Parathyroid adenoma (tissue), 2 donors: Measurements from ENCODE around the gene ZNF484.
"Not testable (repeated sequence)": the region's sequence is repeated elsewhere in the genome, so short reads cannot be mapped to it uniquely, and the experiment has no call there.

Experiments
- H2AFZ ChIP-seq: fragments of 300-600 bp; sonication (generic); one replicate; pipeline ENCODE4 v1.7.0; 2017; ENCODE audit warnings: antibody characterized with exemption, mild to moderate bottlenecking
- H3K27ac ChIP-seq: fragments of 300-600 bp; sonication (generic); one replicate; pipeline ENCODE4 v1.7.0; 2017
- H3K27me3 ChIP-seq: fragments of 300-600 bp; sonication (generic); one replicate; pipeline ENCODE4 v1.7.0; 2017; ENCODE audit warnings: low read length; ENCODE audit not compliant: control insufficient read depth, insufficient read depth
- H3K36me3 ChIP-seq: fragments of 300-600 bp; sonication (generic); one replicate; pipeline ENCODE4 v1.7.0; 2017; ENCODE audit warnings: low read length; ENCODE audit not compliant: control insufficient read depth, insufficient read depth
- H3K4me1 ChIP-seq: fragments of 300-600 bp; sonication (generic); one replicate; pipeline ENCODE4 v1.7.0; 2017; ENCODE audit warnings: control low read depth
- H3K4me2 ChIP-seq: fragments of 300-600 bp; sonication (generic); one replicate; pipeline ENCODE4 v1.7.0; 2017; ENCODE audit warnings: low read length
- H3K4me3 ChIP-seq: fragments of 300-600 bp; sonication (generic); one replicate; pipeline ENCODE4 v1.7.0; 2017; ENCODE audit warnings: low read depth, low read length
- H3K79me2 ChIP-seq: fragments of 300-600 bp; sonication (generic); one replicate; pipeline ENCODE4 v1.7.0; 2017; ENCODE audit warnings: control low read depth
- H3K9ac ChIP-seq: fragments of 300-600 bp; sonication (generic); one replicate; pipeline ENCODE4 v1.7.0; 2017; ENCODE audit warnings: mild to moderate bottlenecking
- H3K9me3 ChIP-seq: fragments of 300-600 bp; sonication (generic); one replicate; pipeline ENCODE4 v1.7.0; 2017; ENCODE audit warnings: low read length; ENCODE audit not compliant: control insufficient read depth
- CTCF ChIP-seq: fragments of 300-600 bp; sonication (generic); IDR thresholded peaks from one replicate; pipeline ENCODE4 v1.7.0; 2017; ENCODE audit warnings: antibody characterized with exemption, mild to moderate bottlenecking
- donor health status: primary hyperparathyroidism.

The ZNF484 gene

GRCh38 chr9:92875373-92875772, 2.5 kb downstream of the ZNF484 start:
- no peaks in the 10 kb centered on the region for H3K9me3 ChIP-seq
- no peak for TF ChIP-seq CTCF
- H3K4me2 ChIP-seq: no peak overlapping the region
- no peak overlapping the region for H3K4me3 ChIP-seq
- no peaks in the 10 kb centered on the region for H3K4me1 ChIP-seq
- no peak overlapping the region for H2AFZ ChIP-seq
- H3K27me3 ChIP-seq: no peaks in the 10 kb centered on the region
- no peak overlapping the region for H3K9ac ChIP-seq
- H3K79me2 ChIP-seq: no peaks in the 10 kb centered on the region
- no peaks in the 10 kb centered on the region for H3K36me3 ChIP-seq
- no peak overlapping the region for H3K27ac ChIP-seq

- Histone ChIP-seq H3K27me3 (no peaks in the 10 kb centered on the region), H3K4me3 (no peak overlapping the region), H2AFZ (no peak overlapping the region), H3K9me3 (no peaks in the 10 kb centered on the region), H3K4me1 (no peaks in the 10 kb centered on the region), H3K36me3 (no peaks in the 10 kb centered on the region), H3K79me2 (peaks cover 11% of the 10 kb centered on the region), H3K27ac (no peak overlapping the region), H3K4me2 (no peak overlapping the region), H3K9ac (no peak overlapping the region)
- TF ChIP-seq CTCF: no peak
These were observed 7.5 kb downstream of the ZNF484 start for GRCh38 chr9:92870289-92870688.

- H3K27ac ChIP-seq, H3K27me3 ChIP-seq, H2AFZ ChIP-seq, H3K4me2 ChIP-seq, H3K4me1 ChIP-seq, H3K36me3 ChIP-seq, H3K9ac ChIP-seq, H3K9me3 ChIP-seq, H3K4me3 ChIP-seq: not testable (repeated sequence)
- H3K79me2 ChIP-seq: peaks cover 11% of the 10 kb centered on the region
These were observed 11.2 kb downstream of the ZNF484 start for GRCh38 chr9:92866600-92866999.

- H3K27me3 ChIP-seq: no peaks in the 10 kb centered on the region
- H3K36me3 ChIP-seq: no peaks in the 10 kb centered on the region
- no peak overlapping the region for H3K27ac ChIP-seq
- no peak for TF ChIP-seq CTCF
- peak overlapping the region; percentile 39 for H3K4me2 ChIP-seq
- H3K4me1 ChIP-seq: no peaks in the 10 kb centered on the region
- no peaks in the 10 kb centered on the region for H3K9me3 ChIP-seq
- no peak overlapping the region for H3K4me3 ChIP-seq
- no peak overlapping the region for H2AFZ ChIP-seq
- no peak overlapping the region for H3K9ac ChIP-seq
- peaks cover 11% of the 10 kb centered on the region for H3K79me2 ChIP-seq
These were observed 13.7 kb downstream of the ZNF484 start for GRCh38 chr9:92864152-92864551.

- Histone ChIP-seq H3K4me1 (no peaks in the 10 kb centered on the region), H2AFZ (no peak overlapping the region), H3K36me3 (no peaks in the 10 kb centered on the region), H3K4me3 (no peak overlapping the region), H3K9ac (no peak overlapping the region), H3K27ac (no peak overlapping the region), H3K9me3 (no peaks in the 10 kb centered on the region), H3K79me2 (no peaks in the 10 kb centered on the region), H3K27me3 (no peaks in the 10 kb centered on the region), H3K4me2 (no peak overlapping the region)
- TF ChIP-seq CTCF: no peak
These were observed 17.0 kb downstream of the ZNF484 start for GRCh38 chr9:92860867-92861266.
